NCI-H2196 (cell line): ENCODE data around the gene COX4I2.
A peak's percentile ranks its signal among the peaks of the same experiment; 100 is the strongest.
"Not testable (repeated sequence)": the region's sequence is repeated elsewhere in the genome, so short reads cannot be mapped to it uniquely, and the experiment has no call there.

Experiments used
- DNase-seq: peaks from one replicate; lab custom pipeline; 2025; ENCODE audit not compliant: unreplicated experiment; lab: John Stamatoyannopoulos, UW

Gene COX4I2

DNA sequence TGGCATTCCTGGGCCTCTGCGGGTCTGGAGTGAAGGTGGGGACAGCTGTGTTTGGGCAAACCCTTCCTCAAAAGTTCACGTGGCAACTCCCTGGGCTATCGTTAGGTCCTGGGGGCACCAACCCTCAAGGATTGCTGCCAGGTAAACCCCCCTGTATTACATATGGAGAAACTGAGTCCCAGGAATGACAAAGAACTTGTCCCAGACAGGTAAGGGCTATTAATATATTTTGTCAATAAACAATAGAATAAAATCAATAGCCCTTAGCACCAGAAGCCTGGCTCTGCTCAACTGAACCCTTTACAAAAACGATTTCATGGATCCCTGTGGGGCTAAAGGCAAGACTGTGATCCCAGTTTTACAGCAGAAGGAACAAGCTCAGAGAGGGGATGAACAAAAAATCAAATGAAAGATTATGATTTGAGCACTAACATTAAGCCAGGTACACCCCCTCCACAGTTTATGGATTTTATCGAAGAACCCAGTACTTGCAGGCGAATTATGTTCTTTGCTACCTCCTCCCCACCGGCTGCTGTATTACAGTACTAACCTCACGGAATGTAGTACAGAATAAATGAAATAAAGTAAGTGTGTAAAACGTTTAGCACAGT is 30.0 kb upstream of the COX4I2 start:
- peak; percentile 73 for DNase-seq

DNA sequence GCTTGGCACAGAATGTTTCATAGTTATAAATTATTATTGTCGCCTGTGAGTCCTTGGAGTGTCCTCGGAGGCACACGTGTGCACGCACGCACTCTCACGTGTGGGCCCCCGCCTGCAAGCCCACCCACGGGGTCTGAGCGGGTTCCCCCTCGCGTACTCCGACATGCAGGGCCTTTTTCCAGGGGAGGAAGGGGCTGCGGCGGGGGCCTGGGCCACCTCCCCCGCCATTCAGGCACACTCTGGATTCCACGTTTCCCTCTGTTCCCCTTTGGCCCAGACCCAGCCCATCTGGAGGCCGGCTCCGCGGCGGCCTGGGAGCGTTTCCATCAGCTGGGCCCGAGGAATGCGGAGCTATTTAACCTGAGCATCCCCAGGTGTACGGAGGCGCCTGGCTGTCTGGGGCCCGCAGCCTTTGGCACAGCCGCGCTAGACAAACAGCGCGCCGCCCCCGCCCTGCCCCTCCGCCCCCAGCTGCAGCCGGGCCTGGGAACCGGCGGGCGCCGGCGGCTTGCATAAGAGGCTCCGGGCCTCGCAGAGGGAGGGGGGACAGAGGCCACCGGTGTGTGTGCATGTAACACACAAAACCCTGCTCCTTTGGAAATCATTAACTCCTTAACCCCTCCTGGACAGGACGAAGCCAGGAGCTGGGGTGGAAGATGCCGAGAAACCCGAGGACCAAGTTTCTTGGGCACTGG is 29.3 kb upstream of the COX4I2 start:
- peak; percentile 98 for DNase-seq

DNA sequence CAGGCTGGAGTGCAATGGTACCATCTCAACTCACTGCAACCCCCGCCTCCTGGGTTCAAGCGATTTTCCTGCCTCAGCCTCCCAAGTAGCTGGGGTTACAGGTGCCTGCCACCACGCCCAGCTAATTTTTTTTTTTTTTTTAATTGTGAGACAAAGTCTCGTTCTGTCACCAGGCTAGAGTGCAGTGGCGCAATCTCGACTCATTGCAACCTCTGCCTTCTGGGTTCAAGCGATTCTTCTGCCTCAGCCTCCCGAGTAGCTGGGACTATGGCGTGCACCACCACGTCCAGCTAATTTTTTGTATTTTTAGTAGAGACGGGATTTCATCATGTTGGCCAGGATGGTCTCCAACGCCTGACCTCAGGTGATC is 25.5 kb upstream of the COX4I2 start:
- DNase-seq: not testable (repeated sequence)

DNA sequence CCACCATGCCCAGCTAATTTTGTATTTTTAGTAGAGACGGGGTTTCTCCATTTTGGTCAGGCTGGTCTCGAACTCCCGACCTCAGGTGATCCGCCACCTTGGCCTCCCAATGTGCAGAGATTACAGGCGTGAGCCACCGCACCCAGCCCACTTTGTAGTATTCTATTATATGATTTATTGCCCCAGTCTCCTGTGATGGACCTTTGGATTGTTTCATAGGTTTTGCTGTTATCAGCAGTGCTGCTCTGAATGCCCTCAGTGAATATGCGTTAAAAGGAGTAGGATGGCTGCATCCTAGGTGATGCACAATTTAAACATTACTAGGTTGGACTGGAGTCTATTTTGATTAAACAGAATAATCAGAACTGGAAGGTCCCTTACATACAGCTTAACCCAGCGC is 22.3 kb upstream of the COX4I2 start:
- DNase-seq: no peak

DNA sequence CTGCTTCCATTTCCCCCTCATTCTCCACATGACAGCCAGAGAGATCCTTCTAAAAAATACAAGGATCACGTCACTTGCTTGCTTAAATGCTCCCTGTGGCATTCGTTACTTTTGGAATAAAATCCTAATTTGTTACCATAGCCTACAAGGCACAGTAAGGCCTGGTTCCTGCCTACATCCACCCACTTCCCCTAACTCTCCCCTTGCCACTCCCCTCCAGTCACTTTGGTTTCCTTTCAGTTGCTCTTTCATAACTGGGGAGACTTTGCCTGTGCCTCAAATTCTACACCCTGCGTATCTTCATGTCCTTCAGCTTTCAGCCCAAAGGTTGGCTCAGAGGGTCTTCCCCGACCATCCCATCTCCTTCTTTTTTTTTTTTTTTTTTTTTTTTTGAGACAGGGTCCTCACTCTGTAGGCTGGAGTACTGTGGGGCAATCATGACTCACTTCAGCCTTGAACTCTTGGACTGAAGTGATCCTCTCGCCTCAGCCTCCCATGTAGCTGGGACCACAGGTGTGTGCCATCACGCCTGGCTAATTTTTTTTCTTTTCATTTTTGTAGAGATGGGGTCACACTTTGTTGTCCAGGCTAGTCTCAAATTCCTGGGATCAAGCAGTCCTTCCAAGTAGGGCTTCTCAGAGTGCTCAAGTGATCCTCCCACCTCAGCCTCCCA is 20.1 kb upstream of the COX4I2 start:
- no peak for DNase-seq

DNA sequence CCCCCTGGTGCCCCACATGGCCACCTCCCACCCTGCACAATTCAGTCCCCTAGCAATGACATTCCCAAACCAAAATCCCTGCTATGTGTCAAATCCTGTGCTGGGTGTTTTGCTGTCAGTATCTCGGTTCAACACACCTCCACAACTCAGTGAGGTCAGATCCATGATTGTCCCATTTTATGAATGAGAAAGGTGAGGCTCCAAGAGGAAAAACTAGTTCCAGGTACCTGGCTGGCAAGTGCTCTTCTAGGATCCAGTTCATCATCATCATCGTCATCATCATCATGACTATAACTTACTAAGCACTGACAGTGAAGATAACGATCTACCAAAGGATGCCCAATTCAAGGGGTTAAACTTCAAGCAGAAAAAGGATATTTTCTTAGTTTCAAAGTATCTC is 17.5 kb upstream of the COX4I2 start:
- no peak for DNase-seq

DNA sequence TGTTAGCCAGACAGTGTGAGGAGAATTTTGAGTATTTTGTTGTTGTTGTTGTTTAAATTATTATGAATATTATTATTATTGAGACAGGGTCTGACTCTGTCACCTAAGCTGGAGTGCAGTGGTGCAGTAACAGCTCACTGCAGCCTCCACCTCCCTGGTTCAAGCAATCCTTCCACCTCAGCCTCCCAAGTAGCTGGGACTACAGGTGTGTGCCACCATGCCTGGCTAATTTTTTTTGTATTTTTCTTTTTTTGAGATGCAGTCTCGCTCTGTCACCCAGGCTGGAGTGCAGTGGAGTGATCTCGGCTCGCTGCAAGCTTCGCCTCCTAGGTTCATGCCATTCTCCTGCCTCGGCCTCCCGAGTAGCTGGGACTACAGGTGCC is 14.6 kb upstream of the COX4I2 start:
- not testable (repeated sequence) for DNase-seq

DNA sequence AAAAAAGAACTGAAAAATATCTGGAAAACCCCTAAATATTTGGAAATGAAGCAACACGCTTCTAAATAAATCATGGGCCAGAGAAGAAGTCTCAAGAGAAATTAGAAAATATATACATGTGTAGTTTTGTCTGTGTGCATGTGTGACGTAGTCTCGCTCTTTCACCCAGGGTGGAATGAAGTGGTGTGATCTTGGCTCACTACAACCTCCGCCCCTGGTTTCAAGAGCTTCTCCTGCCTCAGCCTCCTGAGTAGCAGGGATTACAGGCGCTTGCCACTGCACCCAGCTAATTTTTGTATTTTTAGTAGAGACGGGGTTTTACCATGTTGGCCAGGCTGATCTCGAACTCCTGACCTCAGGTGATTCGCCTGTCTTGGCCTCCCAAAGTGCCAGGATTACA is 11.2 kb upstream of the COX4I2 start:
- DNase-seq: not testable (repeated sequence)

DNA sequence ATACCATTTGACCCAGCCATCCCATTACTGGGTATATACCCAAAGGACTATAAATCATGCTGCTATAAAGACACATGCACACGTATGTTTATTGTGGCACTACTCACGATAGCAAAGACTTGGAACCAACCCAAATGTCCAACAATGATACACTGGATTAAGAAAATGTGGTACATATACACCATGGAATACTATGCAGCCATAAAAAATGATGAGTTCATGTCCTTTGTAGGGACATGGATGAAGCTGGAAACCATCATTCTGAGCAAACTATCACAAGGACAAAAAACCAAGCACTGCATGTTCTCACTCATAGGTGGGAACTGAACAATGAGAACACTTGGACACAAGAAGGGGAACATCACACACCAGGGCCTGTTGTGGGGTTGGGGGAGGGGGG is 9.7 kb upstream of the COX4I2 start:
- not testable (repeated sequence) for DNase-seq

DNA sequence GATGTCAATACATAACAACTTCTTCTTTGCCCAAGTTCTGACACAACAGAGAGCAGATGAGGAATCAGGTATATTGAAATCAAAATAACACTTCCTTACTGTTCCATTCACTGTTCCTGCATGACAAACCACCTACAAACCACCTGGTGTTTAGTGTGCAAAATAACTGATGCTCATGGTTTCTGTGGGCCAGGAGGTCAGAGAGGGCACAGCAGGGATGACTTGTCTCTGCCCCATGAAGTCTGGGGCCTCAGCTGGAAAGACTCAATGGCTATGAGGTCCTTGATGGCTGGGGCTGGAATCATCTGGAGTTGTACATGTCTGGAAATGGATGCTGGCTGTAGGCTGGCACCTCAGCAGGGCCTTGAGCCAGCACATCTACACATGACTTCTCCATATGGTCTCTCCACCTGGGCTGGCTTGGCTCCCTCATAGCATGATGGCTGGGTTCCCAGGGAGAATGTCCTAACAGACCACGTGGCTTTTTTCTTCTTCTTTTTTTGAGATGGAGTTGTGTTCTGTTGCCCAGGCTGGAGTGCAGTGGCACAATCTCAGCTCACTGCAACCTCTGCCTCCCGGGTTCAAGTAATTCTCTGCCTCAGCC is 7.4 kb upstream of the COX4I2 start:
- peak; percentile 83 for DNase-seq

DNA sequence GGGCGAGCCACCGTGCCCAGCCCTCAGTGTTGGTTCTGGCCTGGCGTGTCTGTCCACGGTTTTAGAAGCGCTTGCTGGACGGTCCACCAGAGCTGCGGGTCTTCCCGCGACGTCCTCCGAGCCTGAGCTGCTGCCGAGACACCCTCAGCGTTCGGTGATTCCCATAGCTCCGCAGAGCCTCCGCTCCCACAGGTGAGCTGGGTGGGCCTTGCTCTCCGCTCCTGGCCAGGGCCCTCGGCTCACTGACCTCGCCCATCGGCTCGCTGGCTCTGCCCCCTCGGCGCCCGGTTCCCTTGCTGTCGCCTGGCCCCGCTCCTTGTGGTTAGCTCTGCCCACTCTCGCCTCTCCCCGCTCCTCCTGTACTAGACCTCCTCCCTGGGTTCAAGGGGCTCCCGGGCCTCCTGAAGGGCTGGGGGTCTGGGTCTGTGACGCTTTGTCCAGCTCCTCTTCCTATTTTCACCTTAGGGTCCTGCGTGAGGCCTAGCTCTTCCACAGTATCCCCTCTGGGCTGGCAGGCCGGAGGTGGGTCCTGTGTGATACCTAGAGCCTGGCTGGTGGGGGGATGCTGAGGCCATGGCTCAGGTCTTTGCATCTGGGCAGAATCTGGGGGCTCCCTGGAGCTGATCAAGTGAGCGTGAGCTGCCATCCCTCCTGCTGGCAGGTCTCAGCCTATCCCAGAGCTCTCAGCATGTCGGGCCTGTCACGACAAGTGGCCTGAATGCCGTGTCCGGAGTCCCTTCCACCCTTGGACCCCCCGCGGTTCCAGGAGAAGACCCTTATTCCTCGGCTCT is 5.0 kb upstream of the COX4I2 start:
- no peak for DNase-seq

DNA sequence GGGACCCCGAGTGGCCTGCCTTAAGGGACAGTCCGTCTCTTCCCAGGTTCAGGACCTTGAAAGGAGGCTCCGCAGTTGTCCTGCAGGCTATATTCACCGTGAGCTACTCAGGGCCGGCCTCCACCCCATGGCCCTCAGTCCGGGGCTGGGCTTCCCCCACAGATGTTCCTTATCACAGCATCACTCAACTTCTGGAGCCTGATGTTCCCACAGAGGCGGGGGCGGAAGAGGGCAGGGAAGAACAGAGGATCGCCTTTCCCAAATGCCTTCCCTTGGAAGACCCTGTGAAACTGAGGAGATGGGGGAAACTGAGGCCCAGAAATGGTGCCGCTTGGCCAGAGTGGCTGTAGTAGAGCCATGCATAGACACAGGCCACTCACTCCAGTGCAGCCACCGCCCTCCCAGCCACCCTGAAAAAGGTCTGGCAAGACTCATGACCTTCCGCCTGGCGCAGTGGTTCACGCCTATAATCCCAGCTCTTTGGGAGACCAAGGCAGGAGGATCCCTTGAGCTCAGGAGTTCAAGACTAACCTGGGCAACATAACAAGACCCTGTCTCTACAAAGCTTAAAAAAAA is 4.3 kb upstream of the COX4I2 start:
- DNase-seq: no peak

DNA sequence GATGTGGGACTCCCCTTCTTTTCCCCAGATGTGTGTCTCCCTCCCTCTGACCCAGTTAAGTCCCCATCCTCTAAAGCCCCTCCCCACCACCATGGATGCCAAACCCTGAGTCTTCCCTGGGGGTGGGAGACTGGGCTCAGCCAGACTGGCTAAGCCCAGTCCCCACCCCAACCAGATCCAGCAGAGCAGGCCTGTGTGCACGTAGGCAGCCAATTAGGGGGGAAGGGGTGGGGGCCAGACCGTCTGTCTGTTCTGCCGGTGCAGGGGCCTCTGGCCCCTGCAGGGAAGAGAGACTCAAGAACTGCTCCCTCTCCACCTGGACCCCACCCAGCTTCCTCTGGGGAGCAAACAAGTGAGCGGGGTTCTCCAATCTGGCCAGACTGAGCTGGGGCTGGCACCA is 605 bp downstream of the COX4I2 start:
- no peak for DNase-seq

DNA sequence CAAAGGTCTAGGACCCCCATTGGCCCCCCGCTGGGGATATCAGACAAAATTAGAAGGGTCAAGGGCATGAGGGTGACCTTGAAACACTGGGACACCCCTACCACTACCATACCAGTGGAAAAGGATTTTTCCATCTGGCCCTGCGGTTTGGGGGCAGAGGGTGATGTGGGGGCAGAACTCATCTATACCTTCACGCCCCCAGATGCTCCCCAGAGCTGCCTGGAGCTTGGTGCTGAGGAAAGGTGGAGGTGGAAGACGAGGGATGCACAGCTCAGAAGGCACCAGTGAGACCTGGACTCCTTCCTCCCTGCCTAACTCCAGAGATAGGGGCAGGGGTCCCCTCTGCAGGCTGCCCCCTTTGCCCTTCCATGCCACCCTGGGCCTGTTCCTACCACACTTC is 1.1 kb downstream of the COX4I2 start:
- no peak for DNase-seq

DNA sequence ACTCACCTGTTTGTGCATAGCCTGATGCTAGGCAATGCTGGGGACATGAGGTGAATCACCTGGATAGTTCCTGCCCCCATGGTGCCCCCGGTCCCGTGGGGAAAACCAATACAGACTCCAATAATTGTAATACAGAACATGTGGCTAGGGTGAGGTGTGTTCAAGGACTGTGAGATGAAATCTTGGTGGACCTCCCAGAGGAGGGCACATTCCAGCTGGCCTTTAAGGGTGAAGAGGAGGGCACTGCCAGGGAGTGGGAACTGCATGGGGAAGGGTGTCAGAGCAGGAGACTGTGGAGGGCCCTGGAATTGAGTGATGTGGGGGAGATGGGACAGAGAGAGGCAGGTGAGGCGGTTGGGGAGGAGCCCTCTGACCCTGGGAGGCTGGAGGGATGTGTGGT is 2.5 kb downstream of the COX4I2 start:
- no peak for DNase-seq

DNA sequence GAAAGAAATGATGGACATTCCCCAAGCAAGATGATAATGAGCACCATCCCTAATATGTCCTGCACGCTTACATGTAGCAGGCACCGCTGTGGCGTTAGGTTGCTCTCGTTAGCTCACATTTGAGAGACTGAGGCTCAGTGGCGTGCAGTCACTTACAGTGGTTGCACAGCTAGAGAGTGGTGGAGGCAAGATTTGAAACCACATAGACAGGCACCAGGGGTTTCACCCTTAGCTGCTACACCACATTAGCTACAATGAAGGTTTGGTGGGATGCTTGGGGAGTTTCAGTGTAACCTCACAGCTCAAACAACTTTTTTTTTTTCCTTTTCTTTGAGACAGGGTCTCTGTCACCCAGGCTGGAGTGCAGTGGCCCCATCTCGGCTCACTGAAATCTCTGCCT is 3.7 kb downstream of the COX4I2 start:
- DNase-seq: no peak

DNA sequence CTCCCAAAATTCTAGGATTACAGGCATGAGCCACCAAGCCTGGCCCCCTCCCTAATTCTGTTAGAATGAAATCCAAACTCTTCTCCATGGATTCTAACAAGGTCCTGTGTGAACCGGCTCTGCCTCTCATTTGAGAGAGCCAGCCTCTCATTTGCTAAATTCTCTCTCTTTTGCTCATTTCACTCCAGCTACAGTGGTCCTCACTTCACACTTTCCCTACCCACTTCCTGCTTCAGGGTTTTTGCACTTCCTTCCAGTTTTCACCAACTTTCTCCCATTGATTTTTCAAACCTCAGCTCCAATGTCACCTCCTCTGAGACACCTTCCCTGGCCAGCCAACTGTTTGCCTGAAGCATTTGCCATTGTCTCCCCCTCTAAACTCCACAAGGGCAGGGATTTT is 5.1 kb downstream of the COX4I2 start:
- DNase-seq: no peak

DNA sequence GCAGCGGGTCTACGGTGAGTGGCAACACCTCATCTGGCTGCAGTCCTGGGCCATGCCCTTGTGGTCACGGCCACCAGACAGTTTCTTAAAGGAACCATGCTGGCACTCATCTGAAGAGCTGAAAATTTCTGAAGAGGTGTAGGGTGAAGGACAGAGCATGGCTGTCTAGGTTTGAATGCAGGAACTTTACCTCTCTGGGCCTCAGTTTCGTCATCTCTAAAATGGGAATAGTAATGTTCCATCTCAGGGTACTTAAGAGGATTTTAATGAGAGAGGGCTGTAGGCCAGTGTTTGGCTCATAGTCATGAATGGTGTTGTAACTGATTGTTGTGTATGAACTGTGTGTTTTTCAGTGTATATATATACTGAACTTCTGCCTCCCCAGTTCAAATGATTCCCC is 5.8 kb downstream of the COX4I2 start:
- no peak for DNase-seq

DNA sequence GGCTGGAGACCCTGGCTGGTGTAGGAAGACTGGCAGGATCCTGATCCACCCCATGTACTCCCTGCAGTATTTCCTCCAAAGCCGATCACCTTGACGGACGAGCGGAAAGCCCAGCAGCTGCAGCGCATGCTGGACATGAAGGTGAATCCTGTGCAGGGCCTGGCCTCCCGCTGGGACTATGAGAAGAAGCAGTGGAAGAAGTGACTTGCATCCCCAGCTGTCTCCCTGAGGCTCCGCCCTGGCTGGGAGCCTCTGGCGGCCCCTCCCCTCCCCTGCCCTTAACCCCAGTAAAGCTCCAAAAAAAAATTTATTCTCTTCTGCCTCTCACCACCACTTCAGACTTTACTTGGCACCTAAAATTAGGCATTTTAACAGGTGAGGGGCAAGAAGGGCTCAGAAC is 7.0 kb downstream of the COX4I2 start:
- no peak for DNase-seq

DNA sequence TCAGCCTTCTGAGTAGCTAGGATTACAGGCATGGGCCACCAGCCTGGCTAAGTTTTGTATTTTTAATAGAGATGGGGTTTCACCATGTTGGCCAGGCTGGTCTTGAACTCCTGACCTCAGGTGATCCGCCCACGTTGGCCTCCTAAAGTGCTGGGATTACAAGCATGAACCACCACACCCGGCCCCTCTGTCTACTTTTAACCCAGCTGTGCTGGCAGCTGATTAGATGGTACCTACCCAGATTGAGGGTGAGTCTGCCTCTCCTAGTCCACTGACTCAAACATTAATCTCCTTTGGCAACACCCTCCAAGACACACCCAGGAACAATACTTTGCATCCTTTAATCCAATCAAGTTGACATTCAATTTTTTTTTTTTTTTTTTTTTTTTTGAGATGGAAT is 10.4 kb downstream of the COX4I2 start:
- not testable (repeated sequence) for DNase-seq

DNA sequence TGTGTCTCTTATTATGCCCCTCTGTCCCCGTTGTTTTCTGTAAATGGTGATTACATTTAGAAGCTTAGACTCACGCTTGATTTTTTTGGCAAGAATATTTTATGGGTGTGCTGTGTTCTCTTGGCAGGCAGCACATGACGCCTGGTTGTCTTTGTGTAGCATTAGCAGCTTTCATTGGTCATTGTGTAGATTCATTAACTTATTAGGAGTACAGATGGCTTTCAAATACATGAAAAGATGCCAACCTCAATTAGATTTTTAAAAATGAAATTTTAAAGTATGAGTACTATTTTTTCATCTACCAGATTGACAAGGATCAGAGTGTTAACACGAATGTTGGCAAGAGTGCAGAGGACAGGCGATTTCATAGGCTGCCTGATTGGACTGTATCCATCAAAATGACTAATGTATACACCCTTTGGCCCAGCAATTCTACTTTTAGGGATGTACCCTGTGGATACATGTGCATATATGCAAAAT is 15.2 kb downstream of the COX4I2 start:
- DNase-seq: peak; percentile 44
